ENCODE results near the gene MMP23B.
"Not testable (repeated sequence)": the region's sequence is repeated elsewhere in the genome, so short reads cannot be mapped to it uniquely, and the experiment has no call there.

The MMP23B gene

DNA sequence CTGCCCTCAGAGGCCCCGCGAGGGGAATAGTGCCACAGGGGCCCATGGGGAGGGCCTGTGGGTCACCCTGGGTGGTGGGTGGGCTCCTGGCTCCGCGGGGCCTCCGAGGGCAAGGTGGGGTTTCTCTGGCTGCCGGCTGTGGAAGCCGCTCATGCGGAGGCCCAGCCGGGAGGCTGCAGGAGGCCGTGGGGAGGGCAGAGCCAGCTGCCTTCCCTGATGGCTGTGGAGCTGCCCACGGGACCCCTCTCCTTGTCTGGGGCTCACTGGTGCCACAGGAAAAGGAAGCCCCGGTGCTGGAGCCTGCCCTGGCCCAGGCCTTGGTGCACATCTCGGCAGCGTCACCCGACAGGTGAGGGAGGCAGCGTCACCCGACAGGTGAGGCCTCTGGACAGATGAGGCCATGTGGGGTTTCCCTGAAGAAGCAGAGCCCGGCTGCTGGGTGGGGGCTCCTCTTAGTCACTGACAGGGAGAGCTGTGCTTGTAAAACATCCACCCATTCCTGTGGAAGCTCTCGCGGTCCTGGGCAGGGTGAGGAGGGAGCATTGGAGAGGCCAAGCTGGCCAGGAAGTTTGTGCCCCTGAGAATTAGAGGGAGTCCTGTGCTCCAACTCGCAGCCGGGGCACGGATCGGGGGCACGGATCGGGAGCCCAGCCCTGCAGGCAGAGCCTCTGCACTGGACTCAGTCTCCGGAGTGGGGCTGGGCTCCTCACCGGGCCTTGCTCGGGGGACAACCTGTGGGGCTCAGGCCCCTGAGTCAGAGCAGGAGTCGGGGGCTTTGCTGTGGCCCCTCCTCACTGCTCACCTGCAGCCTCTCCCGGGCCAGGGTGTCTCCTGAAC is 10.6 kb upstream of the MMP23B start:
- DNase-seq, result no peak

- no peak for DNase-seq
These were observed 9.8 kb upstream of the MMP23B start for GRCh38 chr1:1622010-1622787.

- no peak for DNase-seq
These were observed 9.2 kb upstream of the MMP23B start for GRCh38 chr1:1622788-1623094.

DNA sequence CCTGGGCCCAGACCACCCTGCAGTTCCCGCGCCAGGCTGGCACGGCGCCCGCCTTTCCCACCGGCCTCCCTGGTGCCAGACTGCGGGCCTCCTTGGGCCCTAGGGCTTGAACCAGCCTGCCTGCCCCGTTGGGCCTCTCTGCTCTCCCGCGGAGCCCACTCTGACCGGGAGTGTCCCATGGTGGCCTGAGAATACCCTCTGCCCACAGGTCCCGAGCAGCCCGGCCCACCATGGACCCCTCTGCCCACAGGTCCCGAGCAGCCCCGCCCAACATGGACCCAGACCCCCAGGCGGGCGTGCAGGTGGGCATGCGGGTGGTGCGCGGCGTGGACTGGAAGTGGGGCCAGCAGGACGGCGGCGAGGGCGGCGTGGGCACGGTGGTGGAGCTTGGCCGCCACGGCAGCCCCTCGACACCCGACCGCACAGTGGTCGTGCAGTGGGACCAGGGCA is 8.8 kb upstream of the MMP23B start:
- no peak for DNase-seq

DNA sequence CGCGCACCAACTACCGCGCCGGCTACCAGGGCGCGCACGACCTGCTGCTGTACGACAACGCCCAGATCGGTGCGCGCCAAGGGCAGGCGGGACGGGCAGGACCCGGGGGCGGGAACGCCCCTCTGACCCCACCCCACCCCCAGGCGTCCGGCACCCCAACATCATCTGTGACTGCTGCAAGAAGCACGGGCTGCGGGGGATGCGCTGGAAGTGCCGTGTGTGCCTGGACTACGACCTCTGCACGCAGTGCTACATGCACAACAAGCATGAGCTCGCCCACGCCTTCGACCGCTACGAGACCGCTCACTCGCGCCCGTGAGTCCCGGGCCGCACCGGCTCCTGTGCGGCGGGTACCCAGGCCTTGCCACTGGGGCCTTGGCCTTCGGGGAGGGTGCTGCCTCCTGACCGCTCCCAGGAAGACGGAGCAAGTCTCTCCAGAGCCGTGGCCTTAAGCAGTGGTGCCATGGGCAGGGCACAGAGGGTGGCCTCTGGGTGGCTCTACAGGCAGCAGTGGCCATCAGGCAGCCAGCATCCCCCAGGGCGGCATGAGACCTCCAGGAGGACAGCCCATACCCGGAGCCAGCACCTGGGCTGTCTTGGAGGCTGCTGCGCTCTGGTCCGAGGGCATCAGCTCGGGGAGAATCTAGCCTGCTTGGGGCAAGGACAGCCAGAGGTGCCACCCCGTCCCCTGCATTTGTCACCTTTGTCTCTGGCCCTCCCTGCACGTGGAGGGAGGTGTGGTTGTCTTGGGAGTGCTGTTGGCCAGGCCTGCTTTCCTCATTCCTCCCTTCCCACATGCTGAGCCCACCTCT is 8.1 kb upstream of the MMP23B start:
- DNase-seq, result no peak

DNA sequence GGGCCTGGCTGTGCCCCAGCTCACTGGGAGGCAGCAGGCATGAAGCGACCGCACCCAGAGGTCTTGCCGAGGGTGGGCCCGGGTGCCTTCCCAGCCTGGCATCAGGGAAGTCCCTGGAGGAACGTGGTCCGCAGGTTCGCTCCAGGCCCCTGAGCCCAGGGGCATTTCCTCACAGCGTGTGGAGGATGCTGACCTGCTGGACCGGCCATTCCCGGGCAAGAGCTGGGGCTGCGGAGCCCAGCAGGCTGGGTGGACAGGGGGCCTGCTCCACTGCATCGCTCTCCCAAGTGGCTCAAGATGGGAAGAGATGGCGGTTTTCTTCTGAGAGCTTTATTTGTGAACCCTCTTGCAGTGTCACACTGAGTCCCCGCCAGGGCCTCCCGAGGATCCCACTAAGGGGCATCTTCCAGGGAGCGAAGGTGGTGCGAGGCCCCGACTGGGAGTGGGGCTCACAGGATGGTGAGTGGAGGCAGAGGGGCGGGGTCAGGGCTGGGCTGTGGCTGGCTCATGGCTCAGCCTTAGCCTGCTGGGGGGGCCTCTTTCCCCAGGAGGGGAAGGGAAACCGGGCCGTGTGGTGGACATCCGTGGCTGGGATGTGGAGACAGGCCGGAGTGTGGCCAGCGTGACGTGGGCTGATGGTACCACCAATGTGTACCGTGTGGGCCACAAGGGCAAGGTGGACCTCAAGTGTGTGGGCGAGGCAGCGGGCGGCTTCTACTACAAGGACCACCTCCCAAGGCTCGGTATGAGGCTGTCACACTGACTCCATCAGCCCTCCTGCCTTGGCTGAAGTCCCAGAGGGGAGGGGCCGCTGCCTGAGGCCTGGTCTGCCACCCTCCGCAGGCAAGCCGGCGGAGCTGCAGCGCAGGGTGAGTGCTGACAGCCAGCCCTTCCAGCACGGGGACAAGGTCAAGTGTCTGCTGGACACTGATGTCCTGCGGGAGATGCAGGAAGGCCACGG is 7.2 kb upstream of the MMP23B start:
- DNase-seq, result peak; percentile 74

DNA sequence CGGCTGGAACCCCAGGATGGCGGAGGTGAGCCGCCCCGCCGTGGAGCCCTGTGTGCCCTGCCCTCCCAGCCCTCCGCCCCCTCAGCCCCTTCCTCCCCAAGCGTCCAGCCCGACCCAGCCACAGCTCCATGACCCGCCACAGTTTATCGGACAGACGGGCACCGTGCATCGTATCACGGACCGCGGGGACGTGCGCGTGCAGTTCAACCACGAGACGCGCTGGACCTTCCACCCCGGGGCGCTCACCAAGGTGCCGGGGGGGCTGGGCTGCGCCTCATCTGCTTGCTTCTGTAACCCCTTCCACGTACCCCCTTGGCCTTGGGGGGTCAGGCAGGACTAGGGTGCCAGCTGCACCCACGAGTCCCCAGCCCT is 6.6 kb upstream of the MMP23B start:
- no peak for DNase-seq

DNA sequence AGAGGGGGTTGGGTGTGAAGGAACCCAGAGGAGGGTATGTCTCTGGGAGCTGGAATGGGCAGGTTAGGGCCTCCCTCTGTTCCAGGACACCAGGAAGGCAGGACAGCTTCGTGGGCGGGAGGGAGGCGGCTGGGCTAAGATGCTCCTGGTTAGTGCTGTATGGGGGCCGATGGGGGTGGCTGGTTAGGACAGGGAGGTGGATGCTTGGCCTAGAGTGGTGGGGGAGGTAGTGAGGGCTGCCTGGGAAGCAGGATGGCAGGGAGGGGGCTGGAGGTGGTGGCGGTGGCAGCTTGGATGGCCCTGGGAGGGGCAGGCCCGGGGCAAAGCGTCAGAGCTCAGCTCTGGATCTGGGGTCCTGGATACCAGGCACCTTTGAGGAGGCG is 6.2 kb upstream of the MMP23B start:
- no peak for DNase-seq

DNA sequence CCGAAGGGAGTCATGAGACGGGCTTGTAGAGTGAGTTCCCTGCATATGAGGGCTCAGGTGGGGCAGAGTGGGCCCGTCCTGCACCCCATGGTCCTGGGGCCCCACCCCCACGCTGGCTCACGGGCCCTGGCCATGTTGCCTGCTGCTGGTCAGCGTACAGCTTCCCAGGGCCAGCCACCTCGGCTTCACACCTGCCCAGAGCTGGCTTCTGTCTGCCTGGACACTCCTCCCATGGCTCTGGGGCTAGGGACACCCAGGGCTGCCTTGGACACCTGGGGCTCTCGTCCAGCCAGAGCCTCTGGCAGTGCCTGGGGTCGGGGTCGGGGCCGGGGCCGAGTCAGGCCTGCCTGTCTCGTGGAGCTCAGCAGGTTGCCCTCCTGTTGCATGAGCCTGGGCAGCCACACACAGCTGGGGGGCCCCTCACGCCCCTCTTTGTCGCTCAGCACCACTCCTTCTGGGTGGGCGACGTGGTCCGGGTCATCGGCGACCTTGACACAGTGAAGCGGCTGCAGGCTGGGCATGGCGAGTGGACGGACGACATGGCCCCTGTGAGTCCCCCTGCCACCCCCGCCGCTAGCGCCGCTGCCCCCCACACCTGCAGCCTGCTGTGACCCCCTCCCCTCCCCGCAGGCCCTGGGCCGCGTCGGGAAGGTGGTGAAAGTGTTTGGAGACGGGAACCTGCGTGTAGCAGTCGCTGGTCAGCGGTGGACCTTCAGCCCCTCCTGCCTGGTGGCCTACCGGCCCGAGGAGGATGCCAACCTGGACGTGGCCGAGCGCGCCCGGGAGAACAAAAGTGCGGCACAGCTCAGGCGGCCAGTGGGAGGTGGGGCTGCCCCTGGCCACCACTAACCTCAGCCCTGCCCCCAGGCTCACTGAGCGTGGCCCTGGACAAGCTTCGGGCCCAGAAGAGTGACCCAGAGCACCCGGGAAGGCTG is 5.5 kb upstream of the MMP23B start:
- DNase-seq, result no peak

GRCh38 chr1:1627261-1627828 is 4.6 kb upstream of the MMP23B start:
- DNase-seq, result no peak

- DNase-seq, result peak; percentile 67
These were observed 3.9 kb upstream of the MMP23B start for GRCh38 chr1:1627829-1628753.

DNA sequence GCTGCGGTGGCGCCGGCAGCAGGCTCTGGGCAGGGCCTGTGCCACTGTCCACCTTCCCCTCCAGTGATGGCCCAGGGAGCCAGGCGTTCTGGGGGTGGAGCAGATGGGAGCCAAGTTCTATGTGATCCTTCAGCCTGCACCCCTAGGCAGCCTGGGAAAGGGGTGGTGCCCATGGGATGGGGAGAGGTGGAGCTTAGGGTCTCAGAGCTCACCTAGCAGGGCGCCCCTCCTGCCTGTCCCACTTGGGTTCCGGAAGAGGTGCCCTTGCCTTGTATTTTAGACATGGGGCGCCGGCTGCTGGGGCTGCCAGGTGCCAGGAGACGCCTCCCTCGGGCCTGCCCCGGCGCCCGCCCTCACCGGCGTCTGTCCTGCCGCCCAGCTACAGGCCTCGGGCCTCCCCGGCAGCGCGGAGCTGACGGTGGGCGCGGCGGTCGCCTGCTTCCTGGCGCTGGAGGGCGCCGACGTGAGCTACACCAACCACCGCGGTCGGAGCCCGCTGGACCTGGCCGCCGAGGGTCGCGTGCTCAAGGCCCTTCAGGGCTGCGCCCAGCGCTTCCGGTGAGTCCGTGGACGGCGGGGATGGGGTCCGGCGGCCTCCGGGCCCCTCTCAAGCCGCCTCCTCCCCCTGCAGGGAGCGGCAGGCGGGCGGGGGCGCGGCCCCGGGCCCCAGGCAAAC is 3.1 kb upstream of the MMP23B start:
- DNase-seq, result peak; percentile 82

DNA sequence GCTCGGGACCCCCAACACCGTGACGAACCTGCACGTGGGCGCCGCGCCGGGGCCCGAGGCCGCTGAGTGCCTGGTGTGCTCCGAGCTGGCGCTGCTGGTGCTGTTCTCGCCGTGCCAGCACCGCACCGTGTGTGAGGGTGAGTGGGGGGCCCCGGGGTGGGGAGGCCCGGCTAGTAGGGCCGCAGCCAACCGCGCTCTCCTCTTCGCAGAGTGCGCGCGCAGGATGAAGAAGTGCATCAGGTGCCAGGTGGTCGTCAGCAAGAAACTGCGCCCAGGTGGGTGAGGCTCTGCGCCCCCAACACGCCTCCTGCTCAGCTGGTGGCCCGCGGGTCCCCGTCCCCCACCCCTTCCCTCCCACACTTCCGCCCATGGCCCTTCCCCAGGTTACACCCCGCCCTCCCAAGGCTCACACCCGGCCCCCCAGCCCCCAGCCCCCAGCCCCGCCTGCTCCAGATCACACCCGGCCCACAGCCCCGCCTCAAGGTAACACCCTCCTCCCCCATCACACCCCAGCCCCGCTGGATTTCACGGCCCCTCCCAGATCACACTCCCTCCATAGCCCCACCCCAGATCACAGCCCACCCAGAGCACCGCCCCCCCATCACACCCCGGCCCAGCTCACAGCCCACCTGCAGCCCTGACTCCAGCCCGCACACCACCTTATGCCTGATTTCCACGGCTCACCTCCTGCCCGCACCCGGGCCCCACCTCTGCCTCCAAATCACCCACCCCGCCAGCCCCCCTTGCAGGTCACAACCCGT is 2.4 kb upstream of the MMP23B start:
- peak; percentile 86 for DNase-seq

GRCh38 chr1:1630191-1630964 is 1.6 kb upstream of the MMP23B start:
- peak; percentile 92 for DNase-seq

DNA sequence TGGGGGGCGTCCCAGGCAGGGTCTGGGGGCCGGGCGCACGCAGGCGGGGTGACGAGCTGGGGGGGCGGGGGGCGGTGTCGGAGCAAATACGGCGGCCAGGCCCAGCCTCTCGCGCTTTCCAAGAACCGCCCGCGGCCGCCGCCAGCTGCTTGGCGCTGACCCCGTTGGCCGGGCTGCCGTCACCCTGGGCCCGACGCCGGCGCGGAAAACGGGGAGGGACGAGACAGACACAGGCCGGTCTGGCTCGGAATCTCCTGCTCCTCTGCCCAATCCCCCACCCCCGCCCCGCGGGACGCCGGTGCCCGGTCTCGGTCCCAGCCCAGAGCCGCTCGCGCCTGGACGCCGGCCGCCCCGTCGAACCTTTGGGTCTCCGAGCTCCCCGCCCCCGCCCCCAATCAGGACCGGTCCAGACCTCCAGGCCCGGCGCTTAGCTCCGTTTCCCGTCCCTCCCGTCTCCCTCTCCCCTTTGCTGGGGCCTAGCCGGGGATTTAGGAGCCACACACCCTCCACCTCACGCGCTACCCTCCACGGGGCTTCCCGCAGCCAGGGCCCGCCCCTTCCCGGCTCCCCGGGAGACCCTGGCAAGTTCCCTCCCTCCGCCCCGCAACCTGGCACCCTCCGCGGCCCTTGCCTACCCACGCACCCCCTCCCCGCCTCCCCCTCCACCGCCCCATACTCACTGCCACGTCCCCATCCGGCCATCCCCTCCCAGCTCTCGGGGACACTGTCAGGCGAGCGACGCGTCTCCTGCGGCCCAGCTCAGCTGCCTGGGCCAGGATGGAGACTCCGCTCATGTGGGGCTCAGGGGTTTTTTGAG is 800 bp upstream of the MMP23B start:
- peak; percentile 37 for DNase-seq

DNA sequence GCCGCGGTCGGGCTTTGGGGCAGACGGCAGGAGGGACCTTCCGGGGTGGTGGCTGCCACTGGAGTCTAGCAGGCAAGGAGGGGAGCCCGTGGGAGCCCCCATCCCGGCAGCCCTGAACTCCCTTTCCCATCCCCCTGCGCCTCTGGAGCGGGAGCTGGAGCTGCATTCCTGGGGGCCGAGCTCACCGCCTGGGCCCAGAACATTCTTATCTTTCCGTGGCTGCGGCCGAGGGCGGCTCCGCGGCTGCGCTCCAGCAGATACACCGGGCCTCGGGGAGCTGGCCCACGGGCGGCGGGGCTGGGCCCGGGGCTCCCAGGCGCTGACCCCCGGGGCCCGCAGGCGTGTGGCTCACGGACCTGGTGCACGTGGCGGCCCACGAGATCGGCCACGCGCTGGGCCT is 1.4 kb downstream of the MMP23B start:
- DNase-seq, result not testable (repeated sequence)

DNA sequence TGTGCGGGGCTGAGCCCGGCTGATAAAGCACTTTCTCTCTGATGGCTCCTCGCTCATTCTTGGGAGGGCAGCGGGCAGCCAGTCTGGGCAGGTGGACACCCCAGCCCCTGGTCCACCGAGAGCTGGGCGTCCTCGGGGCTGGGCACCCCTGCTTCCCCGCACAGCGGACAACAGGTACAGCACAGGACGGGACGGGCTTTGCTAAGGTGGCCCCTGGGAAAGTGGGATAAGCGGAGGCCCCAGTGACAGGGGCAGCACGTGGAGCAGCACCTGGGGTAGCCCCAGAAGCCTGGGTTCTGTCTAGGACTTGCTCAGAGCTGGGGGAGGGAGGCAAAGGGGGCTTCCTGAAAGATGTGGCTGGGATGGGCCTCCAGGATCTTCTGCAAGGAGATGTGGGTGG is 2.6 kb downstream of the MMP23B start:
- not testable (repeated sequence) for DNase-seq

All from NCI-H69 (cell line).